ENCODE results near the gene COQ9. TPM values are rescaled to one million over a fixed set of nuclear protein-coding genes. Genes with fewer than 3 reads are reported as not detected.

The COQ9 gene, protein sequence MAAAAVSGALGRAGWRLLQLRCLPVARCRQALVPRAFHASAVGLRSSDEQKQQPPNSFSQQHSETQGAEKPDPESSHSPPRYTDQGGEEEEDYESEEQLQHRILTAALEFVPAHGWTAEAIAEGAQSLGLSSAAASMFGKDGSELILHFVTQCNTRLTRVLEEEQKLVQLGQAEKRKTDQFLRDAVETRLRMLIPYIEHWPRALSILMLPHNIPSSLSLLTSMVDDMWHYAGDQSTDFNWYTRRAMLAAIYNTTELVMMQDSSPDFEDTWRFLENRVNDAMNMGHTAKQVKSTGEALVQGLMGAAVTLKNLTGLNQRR
- 50.6 TPM for total RNA-seq

DNA sequence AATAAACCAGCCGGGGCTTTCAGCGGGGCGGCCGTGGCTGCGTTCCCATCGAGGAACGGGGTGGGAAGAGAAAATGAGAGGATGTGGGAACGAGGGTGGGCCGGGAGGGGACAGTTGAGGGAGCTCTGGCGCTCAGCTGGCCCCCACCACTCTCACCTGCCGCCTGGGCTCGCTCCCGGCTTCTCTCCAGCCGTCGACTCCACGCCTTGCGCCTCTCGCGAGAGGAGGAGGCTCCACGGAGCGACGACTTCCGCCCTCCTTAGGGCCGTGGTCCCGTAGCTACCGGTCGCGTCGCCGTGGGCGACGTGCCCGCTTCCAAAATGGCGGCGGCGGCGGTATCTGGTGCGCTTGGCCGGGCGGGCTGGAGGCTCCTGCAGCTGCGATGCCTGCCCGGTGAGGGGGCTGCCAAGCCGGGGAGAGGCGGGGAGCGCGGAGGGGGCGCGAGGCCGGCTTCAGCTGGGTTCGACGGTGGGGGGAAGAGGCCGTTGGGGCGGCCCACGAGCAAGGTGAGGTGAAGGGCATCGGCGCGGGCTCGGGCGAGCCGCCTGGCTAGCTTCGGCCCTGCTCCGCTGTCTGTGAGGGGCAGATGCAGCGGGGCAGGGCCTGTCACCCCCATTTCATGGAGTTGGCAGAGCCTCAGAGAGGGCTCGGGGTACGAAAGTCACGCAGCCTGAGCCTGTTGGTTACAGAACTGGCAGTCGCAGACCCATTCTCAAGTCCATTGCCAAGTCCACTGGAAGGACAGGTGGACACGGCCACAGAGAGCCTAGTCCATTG is at the start of gene COQ9, which contains the start of gene CIAPIN1:
TSS of gene COQ9 (plus strand) at position 294 of the 777 bp plus-strand sequence. CDS start at position 321, 27 bp downstream.
TSS of gene CIAPIN1 (minus strand) at position 200 of the 777 bp plus-strand sequence. CDS start 6,457 bp downstream, outside the sequence.

DNA sequence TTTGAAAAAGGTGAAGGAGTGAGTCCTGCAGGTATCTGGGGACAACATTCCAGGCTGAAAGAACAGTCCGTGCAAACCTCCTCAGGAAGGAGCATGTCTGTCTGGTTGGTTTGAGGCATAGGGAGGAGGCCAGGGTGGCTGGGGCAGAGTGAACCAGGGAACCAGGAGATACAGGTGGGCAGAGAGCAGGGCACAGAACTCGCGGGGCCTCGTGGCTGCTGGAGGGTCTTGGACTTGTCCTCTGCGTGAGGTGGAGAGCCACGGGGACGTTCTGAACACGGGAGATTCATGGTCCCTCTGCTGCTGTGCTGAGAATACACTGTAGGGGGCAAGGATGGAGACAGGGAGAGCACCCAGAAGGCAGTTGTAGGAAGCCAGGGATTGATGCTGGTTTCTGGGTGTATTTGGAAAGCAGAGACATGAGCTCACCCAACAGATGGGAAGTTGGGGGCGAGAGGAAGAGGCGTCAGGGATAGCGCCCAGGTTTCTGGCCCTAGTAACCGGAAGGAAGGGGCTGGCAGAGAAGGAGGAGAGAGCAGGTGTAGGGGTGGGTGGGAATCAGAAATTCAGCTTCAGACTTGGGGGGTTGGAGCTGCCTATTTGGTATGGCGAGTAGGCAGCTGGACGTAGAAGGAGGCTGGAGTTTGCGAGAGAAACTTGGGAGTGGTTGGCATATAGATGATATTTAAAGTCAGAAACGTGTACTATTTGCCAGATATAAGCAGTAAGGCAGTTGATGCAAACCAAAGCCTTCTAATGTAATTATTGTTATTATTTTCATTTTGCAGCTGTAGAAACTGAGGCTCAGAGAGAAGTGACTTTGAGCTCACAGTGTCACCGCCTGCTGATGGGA is 43.1 kb upstream of the COQ9 start, which contains the start of gene CCL17:
TSS of gene CCL17 (plus strand) at position 803 of the 853 bp plus-strand sequence. CDS start 9,166 bp downstream, outside the sequence.

DNA sequence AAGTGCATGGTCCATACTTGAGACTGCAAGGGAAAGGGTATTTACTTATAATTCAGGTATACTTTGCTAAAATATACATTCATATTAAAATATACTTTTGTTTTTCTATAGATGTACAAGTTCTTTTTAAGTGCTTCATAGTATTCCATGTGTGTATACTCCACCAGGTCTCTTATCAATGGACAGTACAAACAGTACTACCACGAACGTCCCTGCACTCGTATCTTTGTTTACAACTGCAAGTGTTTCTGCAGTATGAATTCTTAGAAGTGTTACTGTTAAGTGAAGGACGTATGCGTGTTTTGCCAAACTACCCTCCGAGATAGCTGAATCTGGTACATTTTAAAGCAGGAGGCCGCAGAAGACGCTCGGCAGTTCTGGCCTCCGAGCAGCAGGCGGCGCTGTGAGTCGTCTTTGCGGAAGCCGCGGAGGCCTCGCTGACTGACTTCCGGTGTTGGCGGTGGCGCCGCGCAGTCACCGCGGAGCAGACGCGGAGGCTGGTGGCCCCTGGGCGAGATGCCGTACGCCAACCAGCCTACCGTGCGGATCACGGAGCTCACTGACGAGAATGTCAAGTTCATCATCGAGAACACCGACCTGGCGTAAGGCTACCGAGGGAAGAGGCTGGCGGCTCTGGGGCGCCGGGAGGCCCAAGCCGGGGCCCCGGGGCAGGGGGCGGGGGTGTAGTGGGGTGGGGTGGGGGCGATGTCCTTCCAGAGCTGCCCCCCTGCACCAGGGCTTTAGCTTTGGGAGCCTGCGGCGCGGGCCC is 15.1 kb downstream of the COQ9 start, which contains the start of gene POLR2C:
TSS of gene POLR2C (plus strand) at position 471 of the 769 bp plus-strand sequence. CDS start at position 517, 46 bp downstream.

DNA sequence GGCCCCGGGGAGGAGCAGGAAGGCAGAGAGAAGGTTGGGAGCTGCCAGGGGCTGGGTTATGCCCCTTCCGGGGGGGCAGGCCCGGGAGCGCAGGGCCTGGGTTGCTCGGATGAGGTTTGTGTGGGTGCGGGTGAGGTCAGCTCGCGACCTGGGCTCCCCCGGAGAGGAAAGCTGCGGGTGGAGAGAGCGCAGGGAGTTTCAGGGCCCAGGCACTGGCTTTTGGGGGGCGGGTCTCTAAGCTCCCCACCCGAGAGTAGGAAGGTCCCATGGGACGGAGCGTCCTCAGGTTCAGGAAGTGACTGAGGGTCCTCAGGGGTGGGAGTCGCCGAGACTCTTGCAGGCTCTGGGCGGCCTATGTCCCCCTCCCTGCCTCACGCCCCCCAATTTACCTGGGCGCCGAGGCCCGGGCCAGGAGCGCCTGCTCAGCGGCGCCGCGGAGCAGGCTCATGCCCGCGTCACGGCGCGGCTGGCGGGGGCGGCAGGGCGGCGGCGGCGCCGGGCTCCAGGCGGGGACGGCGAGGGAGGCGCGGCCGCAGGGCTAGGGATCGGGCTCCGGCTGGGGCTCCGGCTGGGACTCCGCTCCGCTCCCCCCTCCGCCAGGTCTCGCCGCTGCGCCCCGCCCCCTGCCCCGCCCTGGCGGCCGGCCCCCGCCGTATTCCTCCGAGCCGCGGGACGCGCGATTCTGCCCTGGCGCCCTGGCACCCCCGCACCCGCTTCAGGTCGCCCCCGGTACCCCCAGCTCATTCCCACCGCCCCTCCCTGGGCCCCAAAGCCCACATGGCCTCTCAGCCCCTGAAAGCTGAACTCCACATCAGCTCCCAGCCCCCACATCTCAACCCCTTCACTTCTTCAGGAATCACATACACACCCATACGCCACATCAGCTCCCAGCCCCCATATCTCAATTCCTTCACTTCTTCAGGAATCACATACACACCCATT is 38.9 kb downstream of the COQ9 start, which contains the start of gene DOK4:
TSS of gene DOK4 (minus strand) at position 578 of the 942 bp plus-strand sequence. CDS start 6,986 bp downstream, outside the sequence.

Other genes with a start within 250 kb of the COQ9 start
- gene ARL2BP, start 202.2 kb upstream of the COQ9 start, total RNA-seq = 72.3 TPM
- 2.7 TPM for gene PLLP, start 162.8 kb upstream of the COQ9 start, total RNA-seq
- gene CCL22, start 88.7 kb upstream of the COQ9 start, total RNA-seq = not detected
- 12.3 TPM for gene CX3CL1, start 75.0 kb upstream of the COQ9 start, total RNA-seq
- not detected for gene CCL17, start 42.7 kb upstream of the COQ9 start, total RNA-seq
- gene CIAPIN1, start 94 bp upstream of the COQ9 start, total RNA-seq = 54.2 TPM
- gene POLR2C, start 15.2 kb downstream of the COQ9 start, total RNA-seq = 88.6 TPM
- gene DOK4, start 39.0 kb downstream of the COQ9 start, total RNA-seq = 27.1 TPM
- 17.3 TPM for gene CCDC102A, start 89.1 kb downstream of the COQ9 start, total RNA-seq
- gene ADGRG5, start 95.2 kb downstream of the COQ9 start, total RNA-seq = 0.11 TPM
- 18.3 TPM for gene ADGRG1, start 181.2 kb downstream of the COQ9 start, total RNA-seq
- gene ADGRG3, start 220.8 kb downstream of the COQ9 start, total RNA-seq = 1.4 TPM
- gene DRC7, start 247.3 kb downstream of the COQ9 start, total RNA-seq = 0.16 TPM